GM12873 (cell line): ENCODE results near the gene RNF4.

Source experiments
- CTCF ChIP-seq: IDR thresholded peaks from 2 replicates; pipeline ENCODE4 v1.5.1; 2012; ENCODE audit warnings: low read depth, mild to moderate bottlenecking, moderate library complexity, low read length, control low read depth; ENCODE audit not compliant: insufficient read depth; ENCODE audit errors: missing control alignments

The RNF4 gene

GRCh38 chr4:2433609-2434350 is 35.1 kb upstream of the RNF4 start:
- no peak for TF ChIP-seq CTCF

GRCh38 chr4:2434420-2434819 is 34.5 kb upstream of the RNF4 start:
- TF ChIP-seq CTCF: no peak

GRCh38 chr4:2436301-2436700 is 32.6 kb upstream of the RNF4 start:
- no peak for TF ChIP-seq CTCF

GRCh38 chr4:2436761-2437474 is 32.0 kb upstream of the RNF4 start:
- no peak for TF ChIP-seq CTCF

- TF ChIP-seq CTCF: no peak
Observed at GRCh38 chr4:2437475-2438215, 31.3 kb upstream of the RNF4 start.

- TF ChIP-seq CTCF: no peak
Observed at GRCh38 chr4:2438822-2439718, 29.8 kb upstream of the RNF4 start.
